ENCODE results near the gene CGAS.

- no peak for TF ChIP-seq PATZ1 (CRISPR knock-in tag; IDR thresholded peaks at IDR 0.05; ENCODE audit: borderline replicate concordance)
- no peak for TF ChIP-seq RARB (CRISPR knock-in tag; IDR thresholded peaks at IDR 0.05)
- no peak for TF ChIP-seq ZNF70 (CRISPR knock-in tag; IDR thresholded peaks at IDR 0.05)
- no peak for TF ChIP-seq TCF4 (CRISPR knock-in tag; IDR thresholded peaks at IDR 0.05; ENCODE audit: borderline replicate concordance)
- no peak for TF ChIP-seq POU6F1 (CRISPR knock-in tag; IDR thresholded peaks at IDR 0.05; ENCODE audit: borderline replicate concordance, low read depth)
- no peak for TF ChIP-seq ZFP3 (CRISPR knock-in tag; IDR thresholded peaks at IDR 0.05)
Measured at GRCh38 chr6:73452107-73452461, at the start of gene CGAS.

Measured in SK-N-SH treated with all-trans-retinoic acid at 6 μM for 48 hours (cell line).